HEK293 (cell line): Measurements from ENCODE around the gene PPFIBP1.
"Not testable (repeated sequence)": the region's sequence is repeated elsewhere in the genome, so short reads cannot be mapped to it uniquely, and the experiment has no call there.

ENCODE experiments used
- CTCF ChIA-PET: fragments of 350-600 bp; formaldehyde crosslinking; extraction: SDS; loops from one replicate; lab custom pipeline; 2021; ENCODE audit warnings: antibody characterized with exemption; lab: Yijun Ruan, JAX
- POLR2A ChIA-PET: fragments of 300-600 bp; formaldehyde crosslinking; extraction: SDS; loops from one replicate; lab custom pipeline; 2020; ENCODE audit warnings: antibody characterized with exemption, inconsistent platforms; lab: Yijun Ruan, JAX
- H3K27ac ChIP-seq: fragments of 200-500 bp; sonication (Bioruptor generic); 2 replicates; pipeline ENCODE4 v1.5.1; 2014; ENCODE audit warnings: low read depth, low read length, control low read depth, inconsistent platforms; ENCODE audit errors: extremely low read depth
- H3K36me3 ChIP-seq, 2 experiments: fragments of 200-500 bp in 1 of 2; sonication (Bioruptor generic) in 1 of 2; 1 replicate in 1 of 2; 2 replicates in 1 of 2; pipeline ENCODE4 v1.5.1; 2014 to 2017; ENCODE audit warnings: inconsistent platforms in 2 of 2, low read length in 2 of 2; ENCODE audit not compliant: control insufficient read depth in 2 of 2, insufficient read depth in 1 of 2
- H3K4me1 ChIP-seq: fragments of 200-500 bp; sonication (Bioruptor generic); 2 replicates; pipeline ENCODE4 v1.5.1; 2014; ENCODE audit warnings: mild to moderate bottlenecking, low read length, inconsistent platforms; ENCODE audit not compliant: control insufficient read depth, insufficient read depth
- H3K4me3 ChIP-seq: 2 replicates; pipeline ENCODE4 v1.5.1; 2011; ENCODE audit warnings: low read depth, mild to moderate bottlenecking, control low read depth, low read length, moderate library complexity
- H3K9me3 ChIP-seq: fragments of 200-500 bp; sonication (Bioruptor generic); 2 replicates; pipeline ENCODE4 v1.5.1; 2014; ENCODE audit warnings: low read depth, low read length, inconsistent platforms; ENCODE audit not compliant: control insufficient read depth, insufficient read depth
- EGR2 ChIP-seq: fragments of 450-650 bp; formaldehyde crosslinking; IDR thresholded peaks from 2 replicates; pipeline ENCODE4 v1.5.1; 2016; ENCODE audit warnings: low read depth, missing biosample characterization, missing genetic modification characterization
- FEZF1 ChIP-seq: fragments of 450-650 bp; formaldehyde crosslinking; IDR thresholded peaks from 2 replicates; pipeline ENCODE4 v1.5.1; 2016; ENCODE audit warnings: missing biosample characterization, missing genetic modification characterization
- GFI1B ChIP-seq: fragments of 450-650 bp; formaldehyde crosslinking; IDR thresholded peaks from 2 replicates; pipeline ENCODE4 v1.5.1; 2016; ENCODE audit warnings: missing biosample characterization, missing genetic modification characterization
- REST ChIP-seq: fragments of 450-650 bp; formaldehyde crosslinking; IDR thresholded peaks from 2 replicates; pipeline ENCODE4 v1.5.1; 2016; ENCODE audit warnings: missing biosample characterization, missing genetic modification characterization
- SCRT2 ChIP-seq: fragments of 450-650 bp; formaldehyde crosslinking; IDR thresholded peaks from 2 replicates; pipeline ENCODE4 v1.5.1; 2016; ENCODE audit warnings: missing biosample characterization, missing genetic modification characterization
- ZBTB49 ChIP-seq: fragments of 450-650 bp; formaldehyde crosslinking; IDR thresholded peaks from 2 replicates; pipeline ENCODE4 v1.5.1; 2016; ENCODE audit warnings: missing biosample characterization, missing genetic modification characterization, low read depth
- ZFP41 ChIP-seq: fragments of 450-650 bp; formaldehyde crosslinking; IDR thresholded peaks from 2 replicates; pipeline ENCODE4 v1.5.1; 2016; ENCODE audit warnings: missing biosample characterization, missing genetic modification characterization, borderline replicate concordance
- ZNF239 ChIP-seq: fragments of 450-650 bp; formaldehyde crosslinking; IDR thresholded peaks from 2 replicates; pipeline ENCODE4 v1.5.1; 2016; ENCODE audit warnings: missing biosample characterization, missing genetic modification characterization
- ZNF366 ChIP-seq: fragments of 450-650 bp; formaldehyde crosslinking; conservative IDR thresholded peaks from 2 replicates; pipeline ENCODE4 v1.5.1; 2016; ENCODE audit warnings: missing biosample characterization, missing genetic modification characterization
- ZNF560 ChIP-seq: fragments of 450-650 bp; formaldehyde crosslinking; IDR thresholded peaks from 2 replicates; pipeline ENCODE4 v1.5.1; 2017; ENCODE audit warnings: missing biosample characterization, missing genetic modification characterization, borderline replicate concordance
- ZNF571 ChIP-seq: fragments of 450-650 bp; formaldehyde crosslinking; IDR thresholded peaks from 2 replicates; pipeline ENCODE4 v1.5.0; 2017; ENCODE audit warnings: missing biosample characterization, missing genetic modification characterization
- ZNF596 ChIP-seq: fragments of 450-650 bp; IDR thresholded peaks from 2 replicates; pipeline ENCODE4 v1.5.0; 2018; ENCODE audit warnings: missing biosample characterization, mild to moderate bottlenecking, missing genetic modification characterization, moderate library complexity
- ZNF792 ChIP-seq: fragments of 450-650 bp; formaldehyde crosslinking; IDR thresholded peaks from 2 replicates; pipeline ENCODE4 v1.5.1; 2016; ENCODE audit warnings: missing biosample characterization, missing genetic modification characterization
- ZSCAN18 ChIP-seq: fragments of 450-650 bp; formaldehyde crosslinking; IDR thresholded peaks from 2 replicates; pipeline ENCODE4 v1.5.1; 2016; ENCODE audit warnings: missing biosample characterization, missing genetic modification characterization
- ZSCAN4 ChIP-seq: fragments of 450-650 bp; formaldehyde crosslinking; IDR thresholded peaks from 2 replicates; pipeline ENCODE4 v1.5.1; 2017; ENCODE audit warnings: missing biosample characterization, missing genetic modification characterization

PPFIBP1 gene

GRCh38 chr12:27591698-27592097 is 67.7 kb downstream of the PPFIBP1 start:
- H3K36me3 ChIP-seq, CTCF ChIA-PET, H3K27ac ChIP-seq, H3K4me3 ChIP-seq, POLR2A ChIA-PET, H3K9me3 ChIP-seq, H3K4me1 ChIP-seq: not testable (repeated sequence)

- no peak for TF ChIP-seq ZSCAN4
- no peak for TF ChIP-seq ZBTB49 (tag by site-specific recombination)
- no peak for TF ChIP-seq ZSCAN18 (tag by site-specific recombination)
- TF ChIP-seq GFI1B, result no peak
- no peak for TF ChIP-seq SCRT2 (tag by site-specific recombination)
- no peak for TF ChIP-seq FEZF1 (tag by site-specific recombination)
- no peak for TF ChIP-seq ZNF366 (tag by site-specific recombination)
- no peak for TF ChIP-seq ZNF560 (tag by site-specific recombination)
- TF ChIP-seq ZNF792 (tag by site-specific recombination), result no peak
- no peak for TF ChIP-seq ZFP41
- TF ChIP-seq REST (tag by site-specific recombination), result no peak
- no peak for TF ChIP-seq ZNF239 (tag by site-specific recombination)
- TF ChIP-seq ZNF596 (tag by site-specific recombination), result no peak
- no peak for TF ChIP-seq EGR2 (tag by site-specific recombination)
- no peak for TF ChIP-seq ZNF571
- H3K27ac ChIP-seq, result no peak overlapping the region
- H3K36me3 ChIP-seq, result no peaks in the 10 kb centered on the region
- CTCF ChIA-PET, result no interaction called here
- H3K4me1 ChIP-seq, result no peaks in the 10 kb centered on the region
- H3K4me3 ChIP-seq, result no peak overlapping the region
- H3K9me3 ChIP-seq, result no peaks in the 10 kb centered on the region
- POLR2A ChIA-PET, result no interaction called here
Observed at GRCh38 chr12:27592548-27592947, 68.5 kb downstream of the PPFIBP1 start.
